ENCODE measurements around the gene PUM2. TPM values are rescaled to one million over a fixed set of nuclear protein-coding genes. Genes with fewer than 3 reads are reported as not detected.

Gene PUM2
- total RNA-seq, 1 donor from 2014 or later = 76.6 TPM

GRCh38 chr2:20227894-20228505 lies 122.6 kb downstream of the PUM2 start:
- intact Hi-C loops (cut with DNase I) = no loop called here
- Histone ChIP-seq H3K9me3 (no peaks in the 10 kb centered on the region), H3K4me3 (no peak overlapping the region), H3K4me1 (peaks cover 18% of the 10 kb centered on the region), H3K36me3 (no peaks in the 10 kb centered on the region), H3K27ac (no peak overlapping the region), H3K27me3 (no peaks in the 10 kb centered on the region)
- DNase-seq (ENCODE audit: extremely low spot score in 2 of 2) = peak; percentile 28 to 52
- TF ChIP-seq CTCF (IDR thresholded peaks at IDR 0.05) (no peak), POLR2AphosphoS5 (IDR thresholded peaks at IDR 0.05; ENCODE audit: insufficient read depth in 1 of 2, low read depth in 1 of 2) (no peak), POLR2A (IDR thresholded peaks at IDR 0.05) (no peak)

GRCh38 chr2:20226152-20226545 lies 124.5 kb downstream of the PUM2 start:
- no peak for TF ChIP-seq POLR2A (IDR thresholded peaks at IDR 0.05)
- H3K4me1 ChIP-seq = peaks cover 25% of the 10 kb centered on the region
- DNase-seq (ENCODE audit: extremely low spot score in 2 of 2) = peak in 1 of 2 donors; percentile 86
- no peaks in the 10 kb centered on the region for H3K27me3 ChIP-seq
- peak overlapping the region; percentile 94 for H3K27ac ChIP-seq
- H3K36me3 ChIP-seq = no peaks in the 10 kb centered on the region
- no peak overlapping the region for H3K4me3 ChIP-seq
- H3K9me3 ChIP-seq = no peaks in the 10 kb centered on the region
- intact Hi-C loops (cut with DNase I) = no loop called here

DNA sequence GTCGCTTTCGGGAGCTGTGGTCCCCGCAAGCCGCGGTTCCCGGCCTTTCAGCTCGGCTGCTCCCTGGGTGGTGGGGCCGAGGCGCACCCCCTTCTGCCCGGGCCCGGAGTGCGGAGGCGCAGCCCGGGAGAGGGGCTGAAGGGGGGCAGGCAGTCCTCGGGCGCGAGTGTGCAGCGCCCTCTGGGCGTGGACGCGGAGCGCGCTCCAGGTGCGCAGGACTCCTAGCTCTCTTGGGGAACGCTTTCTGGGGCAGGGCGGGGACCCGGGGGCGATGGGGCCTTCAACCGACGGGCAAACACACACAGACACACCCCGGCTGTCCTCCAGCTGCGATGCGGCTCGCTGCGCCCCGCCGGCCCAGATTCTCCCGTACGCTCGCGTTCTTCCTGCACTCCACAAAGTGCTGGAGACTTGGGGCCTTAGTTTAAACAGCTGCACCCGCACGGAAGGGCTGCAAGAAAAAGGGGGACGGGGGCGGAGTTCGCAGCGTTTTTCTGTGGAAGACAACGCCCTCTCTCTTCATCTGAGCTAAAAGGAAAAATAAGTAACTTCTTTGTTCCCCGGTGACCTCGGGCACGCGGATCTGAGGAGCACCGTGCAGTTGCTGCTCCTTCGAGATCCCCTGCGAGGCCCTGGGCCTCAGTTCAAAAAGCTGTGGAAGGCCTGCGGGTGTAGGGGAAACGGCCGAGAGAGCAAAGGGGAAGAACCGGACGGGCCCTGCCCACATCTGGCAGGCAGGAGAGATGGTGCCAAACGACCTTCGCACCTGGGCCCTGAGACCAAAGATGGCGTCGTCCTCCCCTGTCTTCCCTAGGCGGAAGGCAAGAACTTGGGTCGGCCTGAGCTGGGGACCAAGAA lies 125.1 kb downstream of the PUM2 start:
- TF ChIP-seq POLR2AphosphoS5 (IDR thresholded peaks at IDR 0.05; ENCODE audit: insufficient read depth in 1 of 2, low read depth in 1 of 2) = peak in 1 of 2 donors; percentile 49
- no peak for TF ChIP-seq POLR2A (IDR thresholded peaks at IDR 0.05)
- peak; percentile 23 to 57 (median 49) for TF ChIP-seq CTCF (IDR thresholded peaks at IDR 0.05)
- no peak for DNase-seq (ENCODE audit: extremely low spot score in 2 of 2)
- Histone ChIP-seq H3K36me3 (no peaks in the 10 kb centered on the region), H3K27me3 (no peaks in the 10 kb centered on the region), H3K4me3 (peak overlapping the region; percentile 64 to 73), H3K27ac (peak overlapping the region; percentile 94), H3K9me3 (no peaks in the 10 kb centered on the region), H3K4me1 (peaks cover 32% of the 10 kb centered on the region)
- intact Hi-C loops (cut with DNase I) = no loop called here

DNA sequence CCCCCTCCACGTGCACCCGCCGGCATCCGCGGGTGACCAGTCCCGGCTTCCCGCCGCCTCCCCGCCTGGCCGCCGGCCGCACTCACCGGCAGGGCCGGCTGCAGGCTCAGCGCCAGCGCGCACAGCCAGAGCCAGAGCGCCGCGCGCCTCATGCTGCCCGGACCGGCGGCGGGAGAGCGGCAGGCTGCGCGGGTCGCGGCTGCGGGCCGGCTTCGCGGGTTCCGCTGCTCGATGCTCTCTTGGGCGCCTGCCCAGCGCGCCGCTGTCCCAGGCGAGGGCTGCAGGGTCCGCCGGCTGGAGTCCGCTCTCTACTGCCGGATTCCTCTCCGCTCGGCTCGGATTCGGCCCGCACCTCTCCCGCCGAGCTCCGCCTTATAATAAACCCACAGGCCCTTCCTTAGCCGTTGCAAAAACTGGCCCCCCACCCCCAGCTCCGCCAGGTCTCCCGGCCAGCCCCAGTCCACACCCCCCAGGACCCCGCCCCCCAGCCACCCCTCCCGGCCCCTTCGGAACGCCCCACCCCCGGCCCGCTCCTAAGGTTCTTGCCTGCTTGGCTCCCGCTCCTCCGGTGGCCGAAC lies 125.8 kb downstream of the PUM2 start, which contains the start of gene SDC1:
TSS of gene SDC1 (minus strand) at position 415 of the 578 bp plus-strand sequence. CDS start at position 152, 263 bp downstream.
- Histone ChIP-seq H3K9me3 (no peaks in the 10 kb centered on the region), H3K36me3 (no peaks in the 10 kb centered on the region), H3K27me3 (no peaks in the 10 kb centered on the region), H3K4me1 (peaks cover 34% of the 10 kb centered on the region), H3K4me3 (peak within 1 kb of the TSS; percentile 64 to 73), H3K27ac (peak within 1 kb of the TSS; percentile 94)
- intact Hi-C loops (cut with DNase I) = no loop called here
- no peak for DNase-seq (ENCODE audit: extremely low spot score in 2 of 2)
- no peak for TF ChIP-seq POLR2AphosphoS5 (IDR thresholded peaks at IDR 0.05; ENCODE audit: insufficient read depth in 1 of 2, low read depth in 1 of 2)
- TF ChIP-seq CTCF (IDR thresholded peaks at IDR 0.05) = no peak
- TF ChIP-seq POLR2A (IDR thresholded peaks at IDR 0.05) = no peak

- TF ChIP-seq POLR2AphosphoS5 (IDR thresholded peaks at IDR 0.05; ENCODE audit: insufficient read depth in 1 of 2, low read depth in 1 of 2) (no peak), CTCF (IDR thresholded peaks at IDR 0.05) (no peak), POLR2A (IDR thresholded peaks at IDR 0.05) (no peak)
- no peak for DNase-seq (ENCODE audit: extremely low spot score in 2 of 2)
- intact Hi-C loops (cut with DNase I) = no loop called here
- Histone ChIP-seq H3K36me3 (no peaks in the 10 kb centered on the region), H3K9me3 (no peaks in the 10 kb centered on the region), H3K4me3 (peak overlapping the region; percentile 64 to 73), H3K27ac (peak overlapping the region; percentile 94), H3K27me3 (no peaks in the 10 kb centered on the region), H3K4me1 (peaks cover 40% of the 10 kb centered on the region)
These were observed 126.4 kb downstream of the PUM2 start for GRCh38 chr2:20224164-20224715.

Measured in vagina (tissue), 2 donors.